ENCODE results near the gene OR6K3. TPM values are rescaled to one million over a fixed set of nuclear protein-coding genes. Genes with fewer than 3 reads are reported as not detected.

The OR6K3 gene
- total RNA-seq, 1 experiment from 2014 or later: not detected

Other genes starting within 250 kb of the OR6K3 start
- gene OR10R2, start 248.5 kb downstream of the OR6K3 start, total RNA-seq (2014; rRNA removed; shearing (Covaris generic)): not detected in 2 replicates
- not detected in 2 replicates for gene OR6Y1, start 166.3 kb downstream of the OR6K3 start, total RNA-seq (2014; rRNA removed; shearing (Covaris generic))
- gene OR6P1, start 150.1 kb downstream of the OR6K3 start, total RNA-seq (2014; rRNA removed; shearing (Covaris generic)): not detected in 2 replicates
- not detected in 2 replicates for gene OR10X1, start 140.8 kb downstream of the OR6K3 start, total RNA-seq (2014; rRNA removed; shearing (Covaris generic))
- gene OR10Z1, start 115.5 kb downstream of the OR6K3 start, total RNA-seq (2014; rRNA removed; shearing (Covaris generic)): not detected in 2 replicates
- not detected in 2 replicates for gene SPTA1, start 34.0 kb downstream of the OR6K3 start, total RNA-seq (2014; rRNA removed; shearing (Covaris generic))
- gene OR6K2, start 20.1 kb downstream of the OR6K3 start, total RNA-seq (2014; rRNA removed; shearing (Covaris generic)): not detected in 2 replicates
- gene OR6K6, start 34.0 kb upstream of the OR6K3 start, total RNA-seq (2014; rRNA removed; shearing (Covaris generic)): not detected in 2 replicates
- gene OR6N1, start 51.5 kb upstream of the OR6K3 start, total RNA-seq (2014; rRNA removed; shearing (Covaris generic)): not detected in 2 replicates
- gene OR6N2, start 60.5 kb upstream of the OR6K3 start, total RNA-seq (2014; rRNA removed; shearing (Covaris generic)): not detected in 2 replicates
- gene MNDA, start 110.6 kb upstream of the OR6K3 start, total RNA-seq (2014; rRNA removed; shearing (Covaris generic)): not detected in 2 replicates
- gene PYHIN1, start 210.8 kb upstream of the OR6K3 start, total RNA-seq (2014; rRNA removed; shearing (Covaris generic)): not detected in 2 replicates

All from SJCRH30 (cell line).